Activated CD8-positive, alpha-beta T cell treated with anti-CD3 and anti-CD28 coated beads for 36 hours (primary cell): ENCODE measurements around the gene PTPRG. TPM values are rescaled to one million over a fixed set of nuclear protein-coding genes. Genes with fewer than 3 reads are reported as not detected.
"Not testable (repeated sequence)": the region's sequence is repeated elsewhere in the genome, so short reads cannot be mapped to it uniquely, and the experiment has no call there.

Experiments
- ATAC-seq: fragments of 200-7000 bp; cut with Tn5 transposase; one replicate; pipeline ENCODE4 v1.10.0; 2021; ENCODE audit warnings: mild to moderate bottlenecking, moderate library complexity
- CTCF ChIA-PET: fragments of 350-600 bp; sonication (Branson Sonifier 250); formaldehyde crosslinking; loops from one replicate; lab custom pipeline; 2021; ENCODE audit warnings: antibody characterized with exemption; lab: Charles Lee
- POLR2A ChIA-PET: fragments of 350-600 bp; sonication (Branson Sonifier 250); formaldehyde crosslinking; loops from one replicate; lab custom pipeline; 2021; ENCODE audit warnings: antibody characterized with exemption; lab: Charles Lee
- DNase-seq: peaks from one replicate; pipeline ENCODE4 v3.0.0-alpha.2; 2020
- H3K27ac Mint-ChIP-seq: one replicate; pipeline ENCODE4 v1.8.0; 2021; ENCODE audit warnings: mild to moderate bottlenecking, mixed read lengths
- H3K27me3 Mint-ChIP-seq: one replicate; pipeline ENCODE4 v1.8.0; 2021; ENCODE audit warnings: mixed read lengths
- H3K36me3 Mint-ChIP-seq: one replicate; pipeline ENCODE4 v1.8.0; 2021; ENCODE audit warnings: low read depth, mixed read lengths
- H3K4me1 Mint-ChIP-seq: one replicate; pipeline ENCODE4 v1.8.0; 2021; ENCODE audit warnings: low read depth, mixed read lengths
- H3K4me3 Mint-ChIP-seq: one replicate; pipeline ENCODE4 v1.8.0; 2021; ENCODE audit warnings: mild to moderate bottlenecking, moderate library complexity, mixed read lengths
- H3K9me3 Mint-ChIP-seq: one replicate; pipeline ENCODE4 v1.8.0; 2021; ENCODE audit warnings: mixed read lengths
- intact Hi-C: fragments of 100-400 bp; cut with micrococcal nuclease; formaldehyde crosslinking; loops from one replicate; pipeline ENCODE4 v1.10.0; 2022
- total RNA-seq, 2 experiments: library from RNA; stranded (reverse); gene quantifications; one replicate each; pipeline ENCODE4 v1.2.3, GENCODE V29; 2021
- TF ChIP-seq, protein P1 (sequence below): fragments of 200-600 bp; IDR thresholded peaks from one replicate; pipeline ENCODE4 v1.8.0; 2022; ENCODE audit warnings: antibody characterized with exemption, mild to moderate bottlenecking

The PTPRG gene
- total RNA-seq, 2 experiments from 2014 or later = not detected

DNA sequence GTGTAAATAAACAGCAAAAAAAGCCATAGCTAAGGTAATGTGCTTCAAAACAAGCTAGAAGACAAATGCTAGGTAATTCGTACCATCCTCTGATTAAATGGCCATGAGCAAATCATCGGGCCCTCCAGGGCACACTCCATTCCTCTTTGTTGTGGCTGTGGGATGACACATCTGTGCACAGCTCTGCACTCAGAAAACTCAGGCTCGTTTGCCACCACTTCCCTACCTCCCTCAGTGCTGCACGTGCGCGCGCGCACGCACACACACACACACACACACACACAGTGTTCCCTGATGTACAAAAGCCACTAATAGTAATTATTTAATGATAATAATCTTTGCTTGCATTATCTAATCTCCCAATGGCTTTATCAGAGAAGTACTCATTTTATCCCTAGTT lies 475.4 kb downstream of the PTPRG start:
- H3K27me3 Mint-ChIP-seq = no peaks in the 10 kb centered on the region

DNA sequence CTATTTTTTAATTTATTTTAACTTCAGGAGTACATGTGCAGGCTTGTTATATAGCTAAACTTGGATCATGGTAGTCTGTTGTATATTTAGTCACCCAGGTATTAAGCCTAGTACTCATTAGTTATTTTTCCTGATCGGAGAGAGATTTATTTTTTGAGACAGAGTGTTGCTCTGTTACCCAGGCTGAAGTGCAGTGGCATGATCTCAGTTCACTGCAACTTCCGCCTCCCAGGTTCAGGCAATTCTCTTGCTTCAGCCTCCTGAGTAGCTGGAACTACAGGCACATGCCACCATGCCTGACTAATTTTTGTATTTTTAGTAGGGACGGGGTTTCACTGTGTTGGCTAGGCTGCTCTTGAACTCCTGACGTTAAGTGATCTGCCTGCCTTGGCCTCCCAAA lies 477.4 kb downstream of the PTPRG start:
- H3K36me3 Mint-ChIP-seq, POLR2A ChIA-PET, ATAC-seq, H3K4me1 Mint-ChIP-seq, DNase-seq, H3K9me3 Mint-ChIP-seq, H3K4me3 Mint-ChIP-seq, CTCF ChIA-PET, H3K27ac Mint-ChIP-seq, H3K27me3 Mint-ChIP-seq, intact Hi-C loops: not testable (repeated sequence)

More for the DNA sequence above, 475.4 kb downstream of the PTPRG start:
- ATAC-seq (no peak), DNase-seq (no peak)
- CTCF ChIA-PET = no interaction called here
- no peak overlapping the region for H3K27ac Mint-ChIP-seq
- no peaks in the 10 kb centered on the region for H3K4me1 Mint-ChIP-seq
- H3K9me3 Mint-ChIP-seq = no peaks in the 10 kb centered on the region
- TF ChIP-seq, protein P1, sequence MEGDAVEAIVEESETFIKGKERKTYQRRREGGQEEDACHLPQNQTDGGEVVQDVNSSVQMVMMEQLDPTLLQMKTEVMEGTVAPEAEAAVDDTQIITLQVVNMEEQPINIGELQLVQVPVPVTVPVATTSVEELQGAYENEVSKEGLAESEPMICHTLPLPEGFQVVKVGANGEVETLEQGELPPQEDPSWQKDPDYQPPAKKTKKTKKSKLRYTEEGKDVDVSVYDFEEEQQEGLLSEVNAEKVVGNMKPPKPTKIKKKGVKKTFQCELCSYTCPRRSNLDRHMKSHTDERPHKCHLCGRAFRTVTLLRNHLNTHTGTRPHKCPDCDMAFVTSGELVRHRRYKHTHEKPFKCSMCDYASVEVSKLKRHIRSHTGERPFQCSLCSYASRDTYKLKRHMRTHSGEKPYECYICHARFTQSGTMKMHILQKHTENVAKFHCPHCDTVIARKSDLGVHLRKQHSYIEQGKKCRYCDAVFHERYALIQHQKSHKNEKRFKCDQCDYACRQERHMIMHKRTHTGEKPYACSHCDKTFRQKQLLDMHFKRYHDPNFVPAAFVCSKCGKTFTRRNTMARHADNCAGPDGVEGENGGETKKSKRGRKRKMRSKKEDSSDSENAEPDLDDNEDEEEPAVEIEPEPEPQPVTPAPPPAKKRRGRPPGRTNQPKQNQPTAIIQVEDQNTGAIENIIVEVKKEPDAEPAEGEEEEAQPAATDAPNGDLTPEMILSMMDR = no peak
- POLR2A ChIA-PET = no interaction called here
- no peaks in the 10 kb centered on the region for H3K36me3 Mint-ChIP-seq
- intact Hi-C loops = no loop called here
- H3K4me3 Mint-ChIP-seq = no peak overlapping the region

DNA sequence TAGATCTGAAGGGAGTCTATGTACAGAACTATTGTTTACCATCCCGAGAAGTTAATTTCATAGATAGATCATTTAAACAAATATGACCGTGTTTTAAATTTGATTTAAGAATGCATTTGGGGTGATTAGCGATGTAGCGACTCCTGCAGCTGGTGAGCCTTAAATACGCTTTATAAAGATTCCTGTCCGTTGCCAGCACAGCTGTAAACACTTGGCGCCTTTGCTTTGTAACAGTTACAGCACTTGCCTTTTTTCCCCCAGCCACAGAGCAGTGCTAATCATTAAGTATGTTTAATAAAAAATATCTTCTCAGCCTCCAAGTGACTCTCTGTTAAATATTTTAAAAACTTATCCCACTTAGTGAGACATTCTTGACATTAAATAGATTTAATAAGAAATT lies 478.2 kb downstream of the PTPRG start:
- H3K9me3 Mint-ChIP-seq = no peaks in the 10 kb centered on the region
- no peaks in the 10 kb centered on the region for H3K27me3 Mint-ChIP-seq
- POLR2A ChIA-PET = no interaction called here
- no peaks in the 10 kb centered on the region for H3K36me3 Mint-ChIP-seq
- no peaks in the 10 kb centered on the region for H3K4me1 Mint-ChIP-seq
- CTCF ChIA-PET = no interaction called here
- TF ChIP-seq, protein P1 = no peak
- no peak for DNase-seq
- no peak overlapping the region for H3K4me3 Mint-ChIP-seq
- no peak for ATAC-seq
- H3K27ac Mint-ChIP-seq = no peak overlapping the region
- intact Hi-C loops = no loop called here

DNA sequence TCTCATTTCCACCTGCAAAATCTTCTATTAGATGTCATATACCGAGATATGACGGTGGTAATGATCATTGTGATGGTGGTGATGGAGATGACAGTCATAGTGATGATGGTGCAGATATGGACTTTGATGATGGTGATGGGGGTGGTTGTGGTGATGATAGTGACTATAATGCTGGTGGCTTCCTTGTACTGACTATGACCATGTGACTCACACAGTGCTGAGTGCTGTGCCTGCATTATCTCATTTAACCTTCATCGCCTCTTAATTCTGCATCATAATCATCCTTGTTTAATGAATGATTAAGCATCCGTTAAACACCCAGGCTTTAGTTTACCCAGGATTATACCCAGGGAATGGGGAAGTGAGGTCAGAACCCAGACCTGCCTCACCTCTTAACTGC lies 480.3 kb downstream of the PTPRG start:
- intact Hi-C loops = no loop called here
- DNase-seq (no peak), ATAC-seq (no peak)
- no peaks in the 10 kb centered on the region for H3K27me3 Mint-ChIP-seq
- CTCF ChIA-PET = no interaction called here
- no peaks in the 10 kb centered on the region for H3K4me1 Mint-ChIP-seq
- no peaks in the 10 kb centered on the region for H3K36me3 Mint-ChIP-seq
- POLR2A ChIA-PET = no interaction called here
- H3K4me3 Mint-ChIP-seq = no peak overlapping the region
- H3K9me3 Mint-ChIP-seq = no peaks in the 10 kb centered on the region
- H3K27ac Mint-ChIP-seq = no peak overlapping the region
- TF ChIP-seq, protein P1 = no peak

DNA sequence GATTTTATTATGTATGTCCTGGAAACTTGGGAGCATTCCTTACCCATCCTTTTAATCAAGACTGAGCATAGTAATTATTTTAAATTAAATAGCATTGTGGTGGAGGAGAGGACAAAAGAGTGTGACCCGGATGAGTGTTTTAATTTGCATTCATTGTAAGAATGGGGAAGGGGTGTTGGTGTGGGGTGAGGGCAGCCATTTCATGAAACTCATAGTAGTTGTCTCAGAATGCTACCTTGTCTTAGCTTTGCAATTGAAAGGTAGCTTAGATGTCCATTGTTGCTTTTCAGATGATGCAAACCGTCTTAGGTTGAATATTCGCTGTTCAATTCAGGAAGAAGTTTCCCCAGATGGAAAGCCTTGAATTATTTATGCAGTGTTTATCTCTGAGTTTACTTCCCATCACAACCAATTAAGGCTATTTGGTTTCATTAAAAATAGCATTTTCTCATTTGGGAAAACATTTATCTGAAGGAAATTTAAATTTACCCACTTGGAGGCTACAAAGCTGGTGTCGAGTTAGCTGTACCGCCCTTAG lies 483.6 kb downstream of the PTPRG start:
- H3K27me3 Mint-ChIP-seq = no peaks in the 10 kb centered on the region
- CTCF ChIA-PET = no interaction called here
- H3K4me1 Mint-ChIP-seq = no peaks in the 10 kb centered on the region
- no peaks in the 10 kb centered on the region for H3K36me3 Mint-ChIP-seq
- no peak overlapping the region for H3K4me3 Mint-ChIP-seq
- no peaks in the 10 kb centered on the region for H3K9me3 Mint-ChIP-seq
- intact Hi-C loops = no loop called here
- no peak overlapping the region for H3K27ac Mint-ChIP-seq
- POLR2A ChIA-PET = no interaction called here
- no peak for ATAC-seq
- TF ChIP-seq, protein P1 = no peak
- no peak for DNase-seq

DNA sequence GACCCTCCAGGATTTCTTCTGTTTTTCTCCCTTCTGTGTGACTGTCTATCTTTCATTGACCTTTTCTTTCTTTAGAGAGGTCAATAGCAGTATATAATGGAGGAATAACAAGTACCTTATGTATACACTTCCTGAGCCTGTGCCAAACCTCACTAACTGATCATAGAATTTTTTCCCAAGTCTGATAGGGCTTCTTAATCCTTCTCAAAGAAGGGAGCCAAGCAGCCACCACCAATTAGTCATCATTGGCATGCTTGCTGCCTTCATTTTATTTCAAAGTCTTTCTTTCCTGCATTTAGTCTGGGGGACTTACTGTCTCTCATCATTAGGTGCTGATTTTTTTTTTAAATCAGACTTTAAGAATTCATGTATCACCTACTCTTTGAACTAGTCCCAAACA lies 485.0 kb downstream of the PTPRG start:
- Mint-ChIP-seq H3K27me3 (no peaks in the 10 kb centered on the region), H3K9me3 (no peaks in the 10 kb centered on the region), H3K27ac (no peak overlapping the region), H3K36me3 (no peaks in the 10 kb centered on the region), H3K4me3 (no peak overlapping the region), H3K4me1 (no peaks in the 10 kb centered on the region)
- ATAC-seq (no peak), DNase-seq (no peak)
- ChIA-PET POLR2A (no interaction called here), CTCF (no interaction called here)
- intact Hi-C loops = no loop called here
- TF ChIP-seq, protein P1 = no peak
